WTC11 (cell line): Measurements from ENCODE around the gene NDUFV3. TPM values are rescaled to one million over a fixed set of nuclear protein-coding genes. Genes with fewer than 3 reads are reported as not detected.
"Not testable (repeated sequence)": the region's sequence is repeated elsewhere in the genome, so short reads cannot be mapped to it uniquely, and the experiment has no call there.

Experiments
- ATAC-seq: fragments of 200-7000 bp; cut with Tn5 transposase; 2 replicates; pipeline ENCODE4 v1.10.0; 2021; ENCODE audit warnings: mild to moderate bottlenecking, moderate library complexity
- CTCF ChIA-PET: fragments of 300-600 bp; sonication (Branson Sonifier 250); formaldehyde crosslinking; loops from one replicate; lab custom pipeline; 2021; ENCODE audit warnings: antibody characterized with exemption; lab: Charles Lee
- POLR2A ChIA-PET: fragments of 350-600 bp; sonication (Branson Sonifier 250); formaldehyde crosslinking; loops from one replicate; lab custom pipeline; 2021; ENCODE audit warnings: antibody characterized with exemption; lab: Charles Lee
- DNase-seq: peaks from one replicate; pipeline ENCODE4 v3.0.0; 2021; ENCODE audit warnings: low spot score
- H3K27ac Mint-ChIP-seq: 2 replicates; pipeline ENCODE4 v1.8.0; 2021; ENCODE audit warnings: mixed read lengths
- H3K27me3 Mint-ChIP-seq: 2 replicates; pipeline ENCODE4 v1.8.0; 2021; ENCODE audit warnings: low read depth, mild to moderate bottlenecking, moderate library complexity, mixed read lengths
- H3K36me3 Mint-ChIP-seq: 2 replicates; pipeline ENCODE4 v1.8.0; 2021; ENCODE audit warnings: mixed read lengths
- H3K4me1 Mint-ChIP-seq: 2 replicates; pipeline ENCODE4 v1.8.0; 2022; ENCODE audit warnings: mixed read lengths
- H3K4me3 Mint-ChIP-seq: 2 replicates; pipeline ENCODE4 v1.8.0; 2021; ENCODE audit warnings: mild to moderate bottlenecking, moderate library complexity, mixed read lengths
- H3K9me3 Mint-ChIP-seq: 2 replicates; pipeline ENCODE4 v1.8.0; 2021; ENCODE audit warnings: mixed read lengths
- EMX1 ChIP-seq: fragments of 250-450 bp; sonication (Bioruptor Pico); IDR thresholded peaks from 2 replicates; pipeline ENCODE4 v1.8.0; 2021; ENCODE audit warnings: mild to moderate bottlenecking
- GRHL2 ChIP-seq: fragments of 250-450 bp; sonication (Bioruptor Pico); IDR thresholded peaks from 2 replicates; pipeline ENCODE4 v1.8.0; 2022; ENCODE audit warnings: mild to moderate bottlenecking, moderate library complexity; ENCODE audit not compliant: insufficient replicate concordance, severe bottlenecking
- HMGA2 ChIP-seq: fragments of 250-450 bp; sonication (Bioruptor Pico); IDR thresholded peaks from 2 replicates; pipeline ENCODE4 v1.4.0; 2021; ENCODE audit warnings: mild to moderate bottlenecking, moderate library complexity
- SOX15 ChIP-seq: fragments of 250-450 bp; sonication (Bioruptor Pico); IDR thresholded peaks from 2 replicates; pipeline ENCODE4 v1.9.0; 2021; ENCODE audit warnings: mild to moderate bottlenecking
- ZBTB21 ChIP-seq: sonication (generic); formaldehyde crosslinking; IDR thresholded peaks from 2 replicates; pipeline ENCODE4 v1.8.1; 2023; ENCODE audit warnings: mild to moderate bottlenecking, missing genetic modification reagents, borderline replicate concordance
- ZNF138 ChIP-seq: sonication (generic); formaldehyde crosslinking; conservative IDR thresholded peaks from 2 replicates; pipeline ENCODE4 v1.8.1; 2022; ENCODE audit warnings: mild to moderate bottlenecking, moderate library complexity, missing genetic modification reagents
- ZNF232 ChIP-seq: sonication (generic); formaldehyde crosslinking; IDR thresholded peaks from 2 replicates; pipeline ENCODE4 v1.8.0; 2022; ENCODE audit warnings: mild to moderate bottlenecking, missing genetic modification reagents
- ZNF317 ChIP-seq: sonication (generic); formaldehyde crosslinking; IDR thresholded peaks from 2 replicates; pipeline ENCODE4 v1.8.1; 2023; ENCODE audit warnings: low read depth, mild to moderate bottlenecking, moderate library complexity, missing genetic modification reagents, borderline replicate concordance
- total RNA-seq: library from RNA; stranded (reverse); gene quantifications from 3 replicates; pipeline ENCODE4 v1.2.3, GENCODE V29; 2021
- TF ChIP-seq, protein P1 (sequence below): sonication (generic); formaldehyde crosslinking; IDR thresholded peaks from 2 replicates; pipeline ENCODE4 v1.8.1; 2023; ENCODE audit warnings: mild to moderate bottlenecking, missing genetic modification reagents
- TF ChIP-seq, protein P2 (sequence below): sonication (generic); formaldehyde crosslinking; IDR thresholded peaks from 2 replicates; pipeline ENCODE4 v1.8.1; 2022; ENCODE audit warnings: low read depth, missing genetic modification reagents, borderline replicate concordance

Gene NDUFV3
- total RNA-seq, 1 experiment from 2014 or later: 28.5 TPM

DNA sequence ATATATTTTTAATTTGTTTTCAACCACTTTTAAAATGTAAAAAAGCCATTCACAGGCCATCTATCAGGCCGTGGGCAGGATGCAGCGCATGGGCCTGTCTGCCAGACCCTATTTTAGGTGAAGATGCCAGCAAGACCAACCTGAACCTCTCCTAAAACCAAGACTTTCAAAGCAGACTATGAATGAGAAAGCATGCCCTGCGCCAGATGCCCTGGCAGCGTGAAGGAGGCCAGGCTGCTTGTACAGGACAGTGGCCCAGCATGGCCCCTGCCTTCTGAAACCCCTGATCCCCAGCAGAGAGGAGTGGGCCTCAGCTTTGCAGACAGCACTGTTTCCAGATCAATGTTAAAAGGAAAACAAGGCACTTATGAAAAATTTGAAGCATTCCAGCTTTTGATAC is 45.4 kb upstream of the NDUFV3 start:
- peaks cover 81% of the 10 kb centered on the region for H3K36me3 Mint-ChIP-seq
- no peak overlapping the region for H3K4me3 Mint-ChIP-seq
- H3K9me3 Mint-ChIP-seq: no peaks in the 10 kb centered on the region
- ATAC-seq (no peak), DNase-seq (no peak)
- no peaks in the 10 kb centered on the region for H3K4me1 Mint-ChIP-seq
- POLR2A ChIA-PET: no interaction called here
- H3K27me3 Mint-ChIP-seq: no peaks in the 10 kb centered on the region
- no peak for TF ChIP-seq ZNF232 (CRISPR knock-in tag)
- TF ChIP-seq GRHL2: no peak
- TF ChIP-seq ZBTB21 (CRISPR knock-in tag): no peak
- no peak overlapping the region for H3K27ac Mint-ChIP-seq
- CTCF ChIA-PET: no interaction called here

DNA sequence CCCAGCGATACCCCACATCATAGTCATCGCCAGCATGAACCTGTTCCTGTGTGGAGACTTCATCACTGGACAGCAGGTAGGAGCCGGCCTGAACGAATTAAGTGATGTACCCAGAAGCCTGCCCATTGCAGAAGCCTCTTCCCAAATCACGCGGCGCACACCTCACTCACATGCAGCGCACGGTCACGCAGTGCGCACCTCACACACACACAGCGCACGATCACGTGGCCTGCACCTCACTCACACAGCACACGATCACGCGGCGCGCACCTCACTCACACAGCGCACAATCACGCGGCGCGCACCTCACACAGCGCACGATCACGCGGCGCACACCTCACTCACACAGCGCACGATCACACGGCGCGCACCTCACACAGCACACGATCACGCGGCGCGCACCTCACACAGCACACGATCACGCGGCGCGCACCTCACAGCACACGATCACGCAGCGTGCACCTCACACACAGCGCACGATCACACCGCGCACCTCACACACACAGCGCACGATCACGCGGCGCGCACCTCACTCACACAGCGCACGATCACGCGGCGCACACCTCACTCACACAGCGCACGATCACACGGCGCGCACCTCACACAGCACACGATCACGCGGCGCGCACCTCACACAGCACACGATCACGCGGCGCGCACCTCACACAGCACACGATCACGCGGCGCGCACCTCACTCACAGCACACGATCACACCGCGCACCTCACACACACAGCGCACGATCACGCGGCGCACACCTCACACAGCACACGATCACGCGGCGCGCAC is 44.8 kb upstream of the NDUFV3 start:
- Mint-ChIP-seq H3K27ac (peak overlapping the region; percentile 97), H3K36me3 (peaks cover 80% of the 10 kb centered on the region)
- H3K9me3 Mint-ChIP-seq, ATAC-seq, H3K4me1 Mint-ChIP-seq, DNase-seq, POLR2A ChIA-PET, H3K4me3 Mint-ChIP-seq, H3K27me3 Mint-ChIP-seq, CTCF ChIA-PET: not testable (repeated sequence)

DNA sequence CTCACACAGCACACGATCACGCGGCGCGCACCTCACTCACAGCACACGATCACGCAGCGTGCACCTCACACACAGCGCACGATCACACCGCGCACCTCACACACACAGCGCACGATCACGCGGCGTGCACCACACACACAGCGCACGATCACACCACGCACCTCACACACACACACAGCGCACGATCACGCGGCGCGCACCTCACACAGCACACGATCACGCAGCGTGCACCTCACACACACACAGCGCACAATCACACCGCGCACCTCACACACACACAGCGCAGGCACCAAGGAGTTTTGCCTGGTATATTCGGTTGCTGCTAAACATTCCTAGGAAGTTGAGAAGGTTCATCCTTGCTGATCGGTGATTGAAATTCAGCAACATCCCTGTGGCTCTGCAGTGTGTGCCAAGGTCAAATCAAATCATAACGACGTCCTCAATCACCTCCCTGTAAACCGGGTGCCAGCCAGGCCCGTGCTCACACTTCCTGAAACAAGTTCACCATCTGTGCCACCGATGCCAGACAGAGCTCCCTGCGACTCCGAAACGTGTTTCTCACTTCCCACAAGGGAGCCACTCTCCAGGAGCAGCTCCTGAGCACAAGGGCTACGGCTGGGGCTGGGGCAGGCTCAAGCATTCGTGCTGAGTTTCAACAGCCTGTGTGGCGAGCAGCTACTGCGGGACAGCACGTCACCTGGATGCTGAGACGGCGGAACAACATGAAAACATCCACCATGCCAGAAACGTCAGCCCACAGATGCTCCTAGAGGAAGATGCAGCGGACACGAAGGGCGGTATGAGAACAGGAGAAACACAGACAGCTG is 44.0 kb upstream of the NDUFV3 start:
- TF ChIP-seq, protein P1, sequence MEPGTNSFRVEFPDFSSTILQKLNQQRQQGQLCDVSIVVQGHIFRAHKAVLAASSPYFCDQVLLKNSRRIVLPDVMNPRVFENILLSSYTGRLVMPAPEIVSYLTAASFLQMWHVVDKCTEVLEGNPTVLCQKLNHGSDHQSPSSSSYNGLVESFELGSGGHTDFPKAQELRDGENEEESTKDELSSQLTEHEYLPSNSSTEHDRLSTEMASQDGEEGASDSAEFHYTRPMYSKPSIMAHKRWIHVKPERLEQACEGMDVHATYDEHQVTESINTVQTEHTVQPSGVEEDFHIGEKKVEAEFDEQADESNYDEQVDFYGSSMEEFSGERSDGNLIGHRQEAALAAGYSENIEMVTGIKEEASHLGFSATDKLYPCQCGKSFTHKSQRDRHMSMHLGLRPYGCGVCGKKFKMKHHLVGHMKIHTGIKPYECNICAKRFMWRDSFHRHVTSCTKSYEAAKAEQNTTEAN (CRISPR knock-in tag): no peak
- H3K27me3 Mint-ChIP-seq: no peaks in the 10 kb centered on the region
- peak overlapping the region; percentile 97 for H3K27ac Mint-ChIP-seq
- ATAC-seq (no peak), DNase-seq (no peak)
- no peak overlapping the region for H3K4me3 Mint-ChIP-seq
- H3K36me3 Mint-ChIP-seq: peaks cover 83% of the 10 kb centered on the region
- POLR2A ChIA-PET: no interaction called here
- CTCF ChIA-PET: interaction anchor here (1.3 kb wide), 1 partner anchor 44 kb away, joined by 4 read pairs; the partner anchor contains the start of gene NDUFV3
- no peaks in the 10 kb centered on the region for H3K4me1 Mint-ChIP-seq
- H3K9me3 Mint-ChIP-seq: no peaks in the 10 kb centered on the region

DNA sequence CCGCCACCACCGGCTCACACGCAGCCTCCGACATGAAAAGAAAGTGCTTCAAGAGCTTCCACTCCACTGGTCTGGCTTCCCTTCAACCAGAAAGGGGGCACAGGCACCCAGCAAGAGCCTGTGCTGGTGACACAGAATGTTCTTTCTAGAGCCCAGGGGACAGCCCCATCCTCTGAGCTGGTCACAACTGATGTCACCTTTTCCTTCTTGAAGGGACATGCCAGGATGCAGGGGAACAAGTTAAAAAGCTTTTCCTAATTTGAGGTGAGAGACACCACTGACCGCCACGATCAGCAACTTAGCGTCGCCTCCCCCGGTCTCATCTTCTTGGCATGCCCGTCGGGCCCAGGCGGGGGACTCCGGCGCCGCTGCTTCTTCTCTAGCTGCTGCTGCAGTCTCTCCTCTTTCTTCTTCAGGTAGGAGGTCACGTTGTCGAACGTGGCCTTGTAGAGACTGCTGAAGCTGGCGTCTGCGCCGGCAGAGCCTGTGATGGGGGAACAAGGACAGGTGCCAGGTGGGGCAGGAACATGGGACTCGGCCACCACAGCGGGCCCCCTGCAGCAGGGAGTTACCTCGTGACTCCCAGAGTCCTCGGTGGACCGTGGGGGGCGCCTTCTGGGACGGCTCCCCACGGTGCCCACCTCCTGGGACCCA is 43.2 kb upstream of the NDUFV3 start:
- TF ChIP-seq ZBTB21 (CRISPR knock-in tag): no peak
- TF ChIP-seq SOX15 (CRISPR knock-in tag): no peak
- TF ChIP-seq HMGA2 (CRISPR knock-in tag): no peak
- TF ChIP-seq EMX1: no peak
- TF ChIP-seq, protein P2, sequence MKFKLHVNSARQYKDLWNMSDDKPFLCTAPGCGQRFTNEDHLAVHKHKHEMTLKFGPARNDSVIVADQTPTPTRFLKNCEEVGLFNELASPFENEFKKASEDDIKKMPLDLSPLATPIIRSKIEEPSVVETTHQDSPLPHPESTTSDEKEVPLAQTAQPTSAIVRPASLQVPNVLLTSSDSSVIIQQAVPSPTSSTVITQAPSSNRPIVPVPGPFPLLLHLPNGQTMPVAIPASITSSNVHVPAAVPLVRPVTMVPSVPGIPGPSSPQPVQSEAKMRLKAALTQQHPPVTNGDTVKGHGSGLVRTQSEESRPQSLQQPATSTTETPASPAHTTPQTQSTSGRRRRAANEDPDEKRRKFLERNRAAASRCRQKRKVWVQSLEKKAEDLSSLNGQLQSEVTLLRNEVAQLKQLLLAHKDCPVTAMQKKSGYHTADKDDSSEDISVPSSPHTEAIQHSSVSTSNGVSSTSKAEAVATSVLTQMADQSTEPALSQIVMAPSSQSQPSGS: no peak
- no peak for TF ChIP-seq ZNF317 (CRISPR knock-in tag)
- TF ChIP-seq ZNF138 (CRISPR knock-in tag): no peak
- TF ChIP-seq, all 79 proteins: peak for 0
- Mint-ChIP-seq H3K27me3 (no peaks in the 10 kb centered on the region), H3K4me3 (no peak overlapping the region), H3K9me3 (no peaks in the 10 kb centered on the region), H3K4me1 (no peaks in the 10 kb centered on the region), H3K27ac (peak overlapping the region; percentile 97), H3K36me3 (peaks cover 84% of the 10 kb centered on the region)
- no peak for ATAC-seq
- ChIA-PET CTCF (interaction anchor here (0.8 to 1.3 kb wide), 3 partner anchors 13 to 205 kb away, joined by 3 to 4 read pairs (median 4); partner anchors contain the start of gene NDUFV3), POLR2A (no interaction called here)
- DNase-seq: no peak
